ENCODE measurements around the gene DNAJB8.

GRCh38 chr3:128443771-128444170 lies 22.9 kb downstream of the DNAJB8 start:
- no peak for TF ChIP-seq HDGF (IDR thresholded peaks at IDR 0.05; ENCODE audit: borderline replicate concordance)
- no peak for TF ChIP-seq BHLHE40 (IDR thresholded peaks at IDR 0.05; ENCODE audit: borderline replicate concordance)
- TF ChIP-seq ELF4 (IDR thresholded peaks at IDR 0.05) = no peak
- TF ChIP-seq SP1 (IDR thresholded peaks at IDR 0.05) = no peak
- no peak for TF ChIP-seq TARDBP (IDR thresholded peaks at IDR 0.05)
